ENCODE results near the gene LAD1.

The LAD1 gene

DNA sequence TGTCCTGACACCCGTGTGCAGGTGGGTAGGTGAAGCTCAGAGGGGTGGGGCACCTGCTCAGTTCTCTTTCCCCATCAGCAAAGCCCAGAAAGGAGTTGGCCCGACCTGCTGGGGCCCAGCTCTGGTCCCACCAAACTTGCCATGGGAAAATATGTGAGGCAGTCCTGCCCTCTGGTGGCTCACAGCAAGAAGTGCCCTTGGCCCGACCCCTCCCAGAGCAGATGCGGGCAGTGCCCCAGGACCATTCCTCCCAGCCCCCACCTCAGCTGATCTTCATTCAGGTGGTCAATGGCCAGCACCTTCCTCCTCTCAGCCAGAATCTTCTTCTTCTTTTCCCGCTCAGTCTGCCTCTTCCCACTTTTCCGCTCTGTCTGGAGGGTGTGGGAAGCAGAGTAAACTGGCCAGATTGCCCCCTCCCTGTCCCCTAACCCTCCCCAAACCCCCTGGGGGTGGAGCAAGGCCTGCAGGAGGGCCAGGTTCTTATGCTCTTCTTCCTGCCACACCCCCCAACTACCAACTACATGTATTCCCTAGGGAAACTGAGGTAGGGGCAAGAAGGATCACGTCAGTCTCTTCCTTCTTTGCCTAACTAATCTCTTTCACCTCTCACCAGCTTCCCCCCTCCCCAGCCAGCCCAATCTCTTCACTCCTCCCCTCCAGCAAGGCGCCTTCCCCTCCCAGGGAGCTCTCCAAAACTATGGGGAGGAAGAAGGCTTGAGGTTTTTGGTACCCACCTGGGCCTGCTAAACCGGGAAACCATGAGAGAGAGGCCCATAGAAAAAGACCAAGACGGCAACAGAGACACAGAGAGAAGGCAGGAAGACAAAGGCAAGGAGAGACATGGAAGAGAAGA is 37.2 kb downstream of the LAD1 start:
- DNase-seq = peak; percentile 42

- DNase-seq = no peak
Measured at GRCh38 chr1:201360901-201361651, 38.0 kb downstream of the LAD1 start.

- no peak for DNase-seq
Measured at GRCh38 chr1:201360486-201360885, 38.6 kb downstream of the LAD1 start.

DNA sequence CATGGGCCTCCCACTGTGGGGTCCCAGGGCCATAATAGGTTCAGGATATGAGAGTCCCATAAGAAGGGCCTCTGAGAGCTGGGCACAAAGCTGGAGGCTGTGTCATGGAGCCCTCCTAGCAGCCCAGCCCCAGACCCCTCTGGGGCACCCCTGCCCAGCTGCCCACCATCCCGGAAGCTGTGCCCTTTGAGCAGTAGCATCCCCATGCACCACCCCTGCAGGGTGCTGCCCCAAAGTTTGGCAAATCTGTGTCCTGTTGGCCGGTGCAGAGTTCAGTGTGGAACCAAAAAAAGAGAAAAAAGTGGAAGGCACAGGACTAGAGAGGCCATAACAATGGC is 39.3 kb downstream of the LAD1 start:
- no peak for DNase-seq

GRCh38 chr1:201359031-201359872 is 39.9 kb downstream of the LAD1 start:
- DNase-seq = no peak

DNA sequence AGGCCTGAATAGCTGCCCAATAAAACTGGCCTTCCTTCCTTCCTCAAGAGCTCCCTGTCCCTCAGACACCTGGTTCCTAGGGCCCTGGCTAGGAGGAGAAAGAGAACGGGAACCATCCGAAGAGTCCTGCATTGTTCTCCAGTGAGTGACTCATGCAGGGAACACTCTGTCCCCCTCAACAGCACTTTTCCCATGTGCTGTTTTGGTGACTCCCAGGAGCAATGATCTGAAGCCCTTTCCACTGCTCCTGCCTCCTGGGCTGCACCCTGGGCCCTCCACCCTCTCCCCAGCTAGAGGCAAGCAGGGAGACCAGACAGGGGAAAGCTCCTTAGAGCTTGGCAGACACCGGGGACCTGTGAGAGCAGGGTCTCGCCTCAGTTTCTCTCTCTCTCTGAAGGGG is 40.5 kb downstream of the LAD1 start:
- DNase-seq = peak; percentile 17

GRCh38 chr1:201357636-201358348 is 41.3 kb downstream of the LAD1 start:
- no peak for DNase-seq

DNA sequence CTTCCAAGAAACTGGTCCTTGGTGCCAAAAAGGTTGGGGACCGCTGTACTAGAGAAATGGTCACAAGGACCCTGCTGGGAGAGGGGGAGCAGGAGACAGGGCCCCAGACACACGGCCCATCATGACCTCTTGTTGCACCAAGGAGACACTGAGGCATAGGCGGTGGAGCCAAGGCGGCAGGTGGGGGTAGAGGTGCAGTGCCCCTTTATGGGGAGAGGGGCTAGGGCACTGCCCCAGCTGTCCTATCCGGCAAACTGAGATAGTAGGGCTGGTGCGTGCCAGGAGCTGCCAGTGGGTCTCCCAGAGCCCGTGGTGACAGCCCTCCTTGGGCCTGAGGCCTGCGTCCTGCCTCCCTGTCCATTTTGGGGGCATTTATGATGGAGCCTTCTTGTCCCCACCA is 41.9 kb downstream of the LAD1 start:
- DNase-seq = no peak

GRCh38 chr1:201356701-201357100 is 42.4 kb downstream of the LAD1 start:
- no peak for DNase-seq

DNA sequence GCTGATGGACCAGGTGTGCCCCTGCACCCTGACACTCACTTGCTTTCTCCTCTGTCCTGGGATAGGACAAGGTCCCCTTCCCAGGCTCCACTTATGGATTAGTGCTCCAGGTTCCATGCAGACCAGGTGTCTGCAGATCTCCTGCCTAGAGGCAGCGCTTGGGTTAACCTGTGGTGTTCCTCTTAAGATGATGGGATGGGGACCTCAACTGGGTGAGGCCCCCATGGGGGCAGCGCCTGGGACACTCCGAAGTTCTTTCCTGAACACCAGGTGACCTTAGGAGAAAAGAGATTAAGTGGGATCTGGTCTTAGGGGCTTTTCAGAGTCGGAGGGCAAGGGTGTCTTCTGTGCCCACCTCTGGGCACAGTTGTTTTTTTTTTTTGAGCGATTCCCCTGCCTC is 42.9 kb downstream of the LAD1 start:
- no peak for DNase-seq

- no peak for DNase-seq
Measured at GRCh38 chr1:201355471-201355870, 43.7 kb downstream of the LAD1 start.

DNA sequence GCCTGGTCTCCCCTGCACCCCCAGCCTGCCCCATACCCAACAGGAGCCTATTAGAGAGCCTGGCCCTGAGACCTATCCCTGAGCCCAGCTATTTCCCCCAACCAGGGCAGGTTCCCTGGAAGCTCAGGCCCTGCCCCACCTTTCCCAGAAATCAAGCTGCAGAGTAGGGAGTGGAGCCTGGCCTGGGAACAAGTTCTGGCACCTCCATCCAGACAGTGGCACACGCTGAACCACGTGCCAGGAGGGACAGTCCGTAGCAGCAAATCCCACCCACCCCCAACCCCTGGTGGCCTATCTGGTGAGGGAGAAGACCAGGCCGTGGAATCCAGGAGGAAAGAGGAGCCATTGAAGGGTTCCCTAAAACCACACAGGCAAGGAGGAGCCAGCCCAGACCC is 44.2 kb downstream of the LAD1 start:
- DNase-seq = no peak

- DNase-seq = no peak
Measured at GRCh38 chr1:201354151-201354900, 44.8 kb downstream of the LAD1 start.

DNA sequence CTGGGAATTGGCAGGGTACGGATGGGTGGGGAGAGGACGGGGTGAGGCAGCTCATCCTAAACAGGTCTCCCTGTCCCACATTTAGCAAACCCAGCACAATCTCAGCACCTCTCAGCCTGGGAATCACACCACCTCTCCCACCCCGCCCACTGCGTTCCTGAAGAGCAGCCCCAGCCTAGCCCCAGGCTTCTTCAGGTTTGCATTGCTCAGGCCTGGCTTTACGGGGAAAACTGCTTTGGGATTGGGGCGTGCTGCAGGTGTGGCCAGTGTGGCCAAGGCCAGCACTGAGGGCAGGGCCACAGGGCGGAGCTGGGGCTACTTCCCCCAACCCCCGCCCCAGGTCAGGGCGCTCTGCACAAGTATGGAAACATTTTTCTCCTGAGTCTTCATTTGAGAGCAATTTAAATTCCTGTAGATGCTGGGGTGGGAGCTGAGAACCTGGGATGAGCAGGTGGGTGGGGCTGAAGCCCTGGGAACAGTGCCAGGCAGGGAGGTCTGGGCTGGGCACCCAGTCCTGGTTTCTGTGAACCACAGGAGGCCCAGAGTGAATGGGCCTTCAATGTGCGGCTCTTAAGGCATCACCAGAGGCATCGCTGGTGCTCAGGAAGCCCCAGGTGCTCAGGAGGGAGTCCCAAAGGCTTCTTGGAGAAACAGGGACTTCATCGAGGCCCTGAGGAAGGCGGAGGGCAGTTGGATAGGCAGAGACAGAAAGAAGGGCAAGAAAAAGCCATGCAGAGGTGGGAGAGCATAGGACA is 45.8 kb downstream of the LAD1 start:
- no peak for DNase-seq

GRCh38 chr1:201351617-201352016 is 47.5 kb downstream of the LAD1 start:
- DNase-seq = no peak

GRCh38 chr1:201350884-201351283 is 48.2 kb downstream of the LAD1 start:
- no peak for DNase-seq

GRCh38 chr1:201350361-201350725 is 48.8 kb downstream of the LAD1 start:
- DNase-seq = no peak

DNA sequence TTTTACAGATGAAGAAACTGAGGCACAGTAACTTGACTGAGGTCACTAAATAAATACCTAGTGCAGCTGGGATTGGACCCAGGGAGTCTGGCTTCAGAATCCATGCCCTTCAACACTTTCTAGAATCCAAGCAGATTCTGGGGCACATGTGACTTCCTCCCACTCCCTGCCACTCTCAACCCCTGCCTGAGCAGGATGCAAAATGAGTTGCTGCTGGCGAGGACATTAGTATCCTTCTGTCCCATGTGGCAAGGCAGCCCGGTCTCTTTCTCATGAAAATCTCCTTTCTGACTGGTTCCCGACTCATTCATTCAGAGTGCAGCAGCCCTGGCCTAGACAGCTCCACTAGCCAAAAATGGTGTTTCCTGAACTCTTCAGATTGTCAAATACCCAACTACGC is 50.0 kb downstream of the LAD1 start:
- DNase-seq = no peak

GRCh38 chr1:201348211-201348566 is 50.9 kb downstream of the LAD1 start:
- peak; percentile 59 for DNase-seq

- DNase-seq = no peak
Measured at GRCh38 chr1:201347498-201348210, 51.5 kb downstream of the LAD1 start.

GRCh38 chr1:201346987-201347386 is 52.1 kb downstream of the LAD1 start:
- no peak for DNase-seq

Data from fibroblast of skin of right biceps (primary cell).